ENCODE data around the gene TGFBR2. TPM values are rescaled to one million over a fixed set of nuclear protein-coding genes. Genes with fewer than 3 reads are reported as not detected.

The TGFBR2 gene
- total RNA-seq, 1 donor, result 393 TPM

DNA sequence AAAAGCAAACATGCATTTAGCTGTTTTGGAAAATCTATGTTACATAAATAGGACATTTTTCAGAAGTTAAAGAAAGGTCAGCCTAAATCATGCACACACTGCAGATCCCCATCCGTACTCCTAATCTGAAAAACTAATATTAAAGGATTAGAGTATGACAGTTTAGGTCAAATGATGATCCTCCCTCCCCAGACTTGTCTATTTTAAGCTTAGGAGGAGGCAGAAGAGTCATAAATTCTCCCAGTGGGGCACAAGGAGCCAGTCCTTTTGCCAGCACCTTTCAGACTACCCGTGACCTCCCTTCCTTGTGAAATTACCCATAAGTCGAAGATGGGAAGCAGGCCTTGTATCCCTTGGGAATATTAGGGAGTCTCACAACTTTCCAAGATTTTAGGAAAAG, 78.0 kb downstream of the TGFBR2 start:
- no peak overlapping the region for H3K4me3 ChIP-seq (ENCODE audit: low read depth, low read length)
- DNase-seq (ENCODE audit: low read depth), result no peak
- no peak for TF ChIP-seq CTCF (IDR thresholded peaks at IDR 0.05; ENCODE audit: insufficient read depth, low read length)

GRCh38 chr3:30685267-30685667, 78.9 kb downstream of the TGFBR2 start:
- no peak for DNase-seq (ENCODE audit: low read depth)
- H3K4me3 ChIP-seq (ENCODE audit: low read depth, low read length), result no peak overlapping the region
- no peak for TF ChIP-seq CTCF (IDR thresholded peaks at IDR 0.05; ENCODE audit: insufficient read depth, low read length)

GRCh38 chr3:30686176-30686575, 79.8 kb downstream of the TGFBR2 start:
- TF ChIP-seq CTCF (IDR thresholded peaks at IDR 0.05; ENCODE audit: insufficient read depth, low read length), result no peak
- no peak for DNase-seq (ENCODE audit: low read depth)
- H3K4me3 ChIP-seq (ENCODE audit: low read depth, low read length), result no peak overlapping the region

DNA sequence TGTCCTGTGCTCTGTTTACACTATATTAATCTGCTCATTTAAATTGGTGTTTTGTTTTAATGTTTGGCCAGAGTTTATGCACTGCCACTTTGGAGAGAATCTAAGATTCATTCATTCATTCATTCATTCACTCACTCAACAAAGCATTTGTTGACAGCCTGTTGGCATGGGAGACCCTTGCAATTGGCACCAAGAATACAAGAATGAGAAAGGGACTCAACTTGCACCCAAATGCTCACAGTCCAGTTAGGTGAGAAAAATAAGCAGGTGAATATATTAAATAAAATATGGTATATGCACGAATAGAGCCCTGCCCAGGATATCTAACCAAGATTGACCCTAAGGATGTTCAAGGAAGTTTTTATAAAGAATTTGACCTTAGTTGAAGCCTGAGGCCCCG, 80.4 kb downstream of the TGFBR2 start:
- DNase-seq (ENCODE audit: low read depth), result no peak
- no peak overlapping the region for H3K4me3 ChIP-seq (ENCODE audit: low read depth, low read length)
- no peak for TF ChIP-seq CTCF (IDR thresholded peaks at IDR 0.05; ENCODE audit: insufficient read depth, low read length)

GRCh38 chr3:30687930-30688570, 81.6 kb downstream of the TGFBR2 start:
- no peak overlapping the region for H3K4me3 ChIP-seq (ENCODE audit: low read depth, low read length)
- DNase-seq (ENCODE audit: low read depth), result no peak
- no peak for TF ChIP-seq CTCF (IDR thresholded peaks at IDR 0.05; ENCODE audit: insufficient read depth, low read length)

DNA sequence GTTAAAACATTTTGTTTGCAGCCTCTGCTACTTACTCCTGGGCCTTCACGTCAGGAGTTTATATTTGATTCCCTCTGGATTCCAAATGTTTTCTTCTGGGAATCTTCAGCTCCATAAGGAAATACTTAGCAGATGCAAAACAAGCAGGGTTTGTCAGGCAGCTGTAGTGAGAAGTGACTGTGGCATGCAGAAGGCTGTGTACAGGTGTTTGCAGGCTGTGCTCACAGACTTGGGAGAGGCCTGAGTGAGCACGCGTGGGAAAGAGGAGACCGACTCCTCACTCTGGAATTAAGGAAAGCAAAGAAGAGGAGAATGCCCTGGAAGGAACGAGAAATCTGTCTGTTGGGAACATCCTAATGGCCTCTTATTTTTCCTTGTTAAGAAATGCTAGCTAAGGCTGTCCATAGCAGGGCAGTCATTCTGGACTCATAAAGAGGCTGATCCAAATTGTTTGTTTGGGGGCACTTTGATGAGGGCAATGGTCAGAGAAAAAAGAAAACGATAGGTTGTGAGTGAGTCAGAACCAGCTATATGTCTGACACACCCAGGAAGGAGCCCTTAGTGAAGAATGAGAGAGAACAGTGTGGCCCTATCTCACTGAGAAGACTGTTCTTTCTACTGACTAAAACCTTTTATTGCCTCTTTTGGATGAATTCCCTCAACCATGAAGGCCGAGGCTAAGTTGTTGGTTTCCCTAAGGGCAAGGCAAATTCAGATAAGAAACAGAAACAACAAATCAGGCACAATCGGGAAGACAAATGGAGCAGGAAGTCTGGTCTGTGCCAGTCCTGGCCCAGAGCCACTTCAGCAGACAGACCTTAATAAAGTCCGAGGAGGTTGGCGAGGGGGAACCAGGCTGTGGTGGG, 82.6 kb downstream of the TGFBR2 start:
- peak; percentile 80 for DNase-seq (ENCODE audit: low read depth)
- TF ChIP-seq CTCF (IDR thresholded peaks at IDR 0.05; ENCODE audit: insufficient read depth, low read length), result no peak
- no peak overlapping the region for H3K4me3 ChIP-seq (ENCODE audit: low read depth, low read length)

Measured in fibroblast of the aortic adventitia (primary cell).